Endothelial cell (in vitro differentiated cells): ENCODE measurements around the gene CDHR1. TPM values are rescaled to one million over a fixed set of nuclear protein-coding genes. Genes with fewer than 3 reads are reported as not detected.
A peak's percentile ranks its signal among the peaks of the same experiment; 100 is the strongest.

Source experiments
- DNase-seq: peaks from one replicate; pipeline ENCODE4 v3.0.0; 2021; ENCODE audit warnings: low spot score
- H3K27ac Mint-ChIP-seq: one replicate; pipeline ENCODE4 v1.8.0; 2021; ENCODE audit warnings: mixed read lengths, inconsistent platforms; ENCODE audit not compliant: unreplicated experiment
- H3K27me3 Mint-ChIP-seq: one replicate; pipeline ENCODE4 v1.8.0; 2021; ENCODE audit warnings: mild to moderate bottlenecking, moderate library complexity, mixed read lengths, inconsistent platforms; ENCODE audit not compliant: unreplicated experiment
- H3K36me3 Mint-ChIP-seq: one replicate; pipeline ENCODE4 v1.8.0; 2021; ENCODE audit warnings: mild to moderate bottlenecking, low read depth, mixed read lengths, inconsistent platforms; ENCODE audit not compliant: unreplicated experiment
- H3K4me1 Mint-ChIP-seq: one replicate; pipeline ENCODE4 v1.8.0; 2021; ENCODE audit warnings: mild to moderate bottlenecking, mixed read lengths, inconsistent platforms; ENCODE audit not compliant: unreplicated experiment
- H3K4me3 Mint-ChIP-seq: one replicate; pipeline ENCODE4 v1.8.0; 2021; ENCODE audit warnings: mild to moderate bottlenecking, mixed read lengths, inconsistent platforms; ENCODE audit not compliant: unreplicated experiment
- H3K9me3 Mint-ChIP-seq: one replicate; pipeline ENCODE4 v1.8.0; 2021; ENCODE audit warnings: mixed read lengths, inconsistent platforms; ENCODE audit not compliant: unreplicated experiment
- total RNA-seq: library from RNA; stranded (reverse); fragmentation: NEBNext Ultra II Directional; extraction: Animal tissue kit (Norgen Biotek cat#: 25700); gene quantifications from one replicate; pipeline ENCODE4 v1.2.1, GENCODE V29; 2021; ENCODE audit not compliant: unreplicated experiment
- TF ChIP-seq, protein P1 (sequence below): fragments of 200-600 bp; sonication (generic); IDR thresholded peaks from one replicate; pipeline ENCODE4 v1.5.0; 2021; ENCODE audit warnings: antibody characterized with exemption; ENCODE audit not compliant: unreplicated experiment

Gene CDHR1
- total RNA-seq, 1 donor from 2014 or later = 1.3 TPM

DNA sequence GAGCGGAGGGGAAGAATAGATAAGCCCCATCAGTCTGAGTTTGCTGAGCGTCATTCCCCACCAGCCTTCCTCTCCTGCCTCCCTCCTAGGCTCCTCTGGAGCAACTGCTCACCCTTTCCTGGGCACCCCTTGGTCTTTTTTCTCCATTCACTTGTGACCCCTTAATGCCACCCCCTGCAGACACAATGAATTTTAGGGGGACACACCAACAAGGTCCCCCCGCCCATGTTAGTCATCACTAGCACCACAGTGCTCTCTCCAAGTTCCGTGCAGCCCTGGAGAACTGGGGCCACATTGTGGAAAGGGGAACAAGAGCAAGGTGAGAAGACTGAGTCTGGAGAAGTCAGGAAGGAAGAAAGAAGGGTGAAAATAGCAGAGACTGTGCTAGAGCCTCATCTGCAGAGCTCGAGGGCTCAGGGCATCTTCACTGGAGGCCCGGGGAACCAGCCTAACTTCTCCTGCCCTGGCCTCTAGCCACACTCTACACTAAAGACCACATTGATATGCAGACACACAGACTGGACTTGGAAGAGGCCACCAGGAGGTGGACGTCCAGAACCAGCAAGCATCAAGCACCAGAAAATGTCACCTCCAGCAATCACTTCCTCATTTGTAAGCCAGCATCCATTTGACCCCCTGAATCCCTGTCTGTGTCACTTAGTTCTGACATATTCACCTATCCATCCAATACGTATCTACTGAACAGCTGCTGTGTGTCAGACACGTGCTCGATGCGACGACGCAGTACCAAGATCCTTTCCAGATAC, 68.0 kb downstream of the CDHR1 start:
- TF ChIP-seq, protein P1, sequence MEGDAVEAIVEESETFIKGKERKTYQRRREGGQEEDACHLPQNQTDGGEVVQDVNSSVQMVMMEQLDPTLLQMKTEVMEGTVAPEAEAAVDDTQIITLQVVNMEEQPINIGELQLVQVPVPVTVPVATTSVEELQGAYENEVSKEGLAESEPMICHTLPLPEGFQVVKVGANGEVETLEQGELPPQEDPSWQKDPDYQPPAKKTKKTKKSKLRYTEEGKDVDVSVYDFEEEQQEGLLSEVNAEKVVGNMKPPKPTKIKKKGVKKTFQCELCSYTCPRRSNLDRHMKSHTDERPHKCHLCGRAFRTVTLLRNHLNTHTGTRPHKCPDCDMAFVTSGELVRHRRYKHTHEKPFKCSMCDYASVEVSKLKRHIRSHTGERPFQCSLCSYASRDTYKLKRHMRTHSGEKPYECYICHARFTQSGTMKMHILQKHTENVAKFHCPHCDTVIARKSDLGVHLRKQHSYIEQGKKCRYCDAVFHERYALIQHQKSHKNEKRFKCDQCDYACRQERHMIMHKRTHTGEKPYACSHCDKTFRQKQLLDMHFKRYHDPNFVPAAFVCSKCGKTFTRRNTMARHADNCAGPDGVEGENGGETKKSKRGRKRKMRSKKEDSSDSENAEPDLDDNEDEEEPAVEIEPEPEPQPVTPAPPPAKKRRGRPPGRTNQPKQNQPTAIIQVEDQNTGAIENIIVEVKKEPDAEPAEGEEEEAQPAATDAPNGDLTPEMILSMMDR = no peak
- no peak for DNase-seq

DNA sequence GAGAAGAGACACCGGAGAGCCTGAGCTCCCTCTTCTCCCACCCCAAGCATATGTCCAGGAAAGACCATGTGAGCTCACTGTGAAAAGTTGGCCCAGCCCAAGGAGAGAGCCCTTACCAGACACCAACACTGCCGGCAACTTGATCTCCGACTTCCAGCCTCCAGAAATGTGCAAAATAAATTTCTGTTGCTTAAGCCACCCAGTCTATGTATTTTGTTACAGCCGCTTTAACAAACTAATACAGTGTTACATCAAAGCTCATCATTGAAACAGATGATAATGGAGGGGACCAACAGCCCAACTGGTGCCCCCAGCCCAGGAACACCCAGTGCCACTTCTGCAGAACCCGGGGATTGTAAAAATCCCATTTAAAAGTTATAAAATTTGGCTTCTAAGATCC, 69.4 kb downstream of the CDHR1 start:
- Mint-ChIP-seq H3K4me3 (no peak overlapping the region), H3K9me3 (no peaks in the 10 kb centered on the region), H3K27me3 (no peaks in the 10 kb centered on the region), H3K36me3 (no peaks in the 10 kb centered on the region), H3K4me1 (peaks cover 15% of the 10 kb centered on the region), H3K27ac (no peak overlapping the region)
- DNase-seq = no peak
- TF ChIP-seq, protein P1 = no peak

More for the DNA sequence above, 68.0 kb downstream of the CDHR1 start:
- no peak overlapping the region for H3K4me3 Mint-ChIP-seq
- peaks cover 6% of the 10 kb centered on the region for H3K4me1 Mint-ChIP-seq
- no peaks in the 10 kb centered on the region for H3K36me3 Mint-ChIP-seq
- no peaks in the 10 kb centered on the region for H3K9me3 Mint-ChIP-seq
- H3K27me3 Mint-ChIP-seq = peaks cover under 1% of the 10 kb centered on the region
- peak overlapping the region; percentile 22 for H3K27ac Mint-ChIP-seq

DNA sequence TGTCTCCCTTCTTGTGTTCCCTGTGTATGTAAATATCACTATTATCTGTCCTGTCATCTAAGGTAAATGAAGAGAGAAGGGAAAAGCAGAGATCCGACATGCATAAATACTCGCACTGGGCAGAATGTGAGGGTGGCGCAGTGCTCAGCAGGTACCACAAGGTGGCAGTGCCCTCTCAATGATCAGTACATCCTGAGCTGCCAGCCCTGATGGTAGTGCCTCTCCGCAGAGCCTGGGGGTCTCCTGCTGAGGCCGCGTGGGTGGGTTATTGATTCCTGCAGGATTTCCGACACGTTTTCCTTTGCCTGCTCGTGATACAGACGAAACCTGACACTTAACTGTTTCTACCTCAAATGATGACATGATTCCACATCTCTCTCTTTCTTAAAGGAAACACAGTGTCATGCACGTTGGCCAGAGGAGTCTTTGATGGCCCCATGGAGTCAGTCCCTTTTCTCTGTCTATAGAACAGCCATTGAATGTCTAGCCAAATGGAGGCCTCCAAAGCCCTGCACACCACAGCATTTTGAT, 70.3 kb downstream of the CDHR1 start:
- no peak overlapping the region for H3K4me3 Mint-ChIP-seq
- H3K27me3 Mint-ChIP-seq = no peaks in the 10 kb centered on the region
- DNase-seq = peak; percentile 79

DNA sequence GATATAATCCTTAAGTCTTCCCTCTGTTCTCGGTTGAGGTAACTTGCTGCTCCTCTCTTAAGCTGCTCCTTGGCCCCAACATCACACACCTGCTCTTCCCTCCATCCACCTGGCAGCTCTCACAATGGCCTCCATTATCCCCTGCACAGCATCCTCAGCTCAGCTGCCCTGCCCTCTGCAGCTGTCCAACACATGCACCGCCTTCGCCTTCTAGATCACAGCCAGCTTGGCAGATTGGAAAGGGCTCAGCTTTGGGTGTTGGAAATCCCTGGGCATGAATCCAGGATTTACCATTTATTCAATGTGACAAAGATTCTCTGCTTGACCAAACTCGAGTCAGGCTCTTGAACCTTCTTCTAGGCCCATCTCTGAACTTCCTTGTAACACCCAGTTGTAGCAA, 71.1 kb downstream of the CDHR1 start:
- TF ChIP-seq, protein P1 = no peak
- H3K4me1 Mint-ChIP-seq = peaks cover 15% of the 10 kb centered on the region
- no peak overlapping the region for H3K4me3 Mint-ChIP-seq
- no peak for DNase-seq
- no peaks in the 10 kb centered on the region for H3K9me3 Mint-ChIP-seq
- no peaks in the 10 kb centered on the region for H3K36me3 Mint-ChIP-seq
- no peak overlapping the region for H3K27ac Mint-ChIP-seq
- H3K27me3 Mint-ChIP-seq = no peaks in the 10 kb centered on the region

More for the DNA sequence above, 70.3 kb downstream of the CDHR1 start:
- no peak overlapping the region for H3K27ac Mint-ChIP-seq
- H3K36me3 Mint-ChIP-seq = no peaks in the 10 kb centered on the region
- H3K9me3 Mint-ChIP-seq = no peaks in the 10 kb centered on the region
- TF ChIP-seq, protein P1 = peak; percentile 90
- H3K4me1 Mint-ChIP-seq = peaks cover 15% of the 10 kb centered on the region

DNA sequence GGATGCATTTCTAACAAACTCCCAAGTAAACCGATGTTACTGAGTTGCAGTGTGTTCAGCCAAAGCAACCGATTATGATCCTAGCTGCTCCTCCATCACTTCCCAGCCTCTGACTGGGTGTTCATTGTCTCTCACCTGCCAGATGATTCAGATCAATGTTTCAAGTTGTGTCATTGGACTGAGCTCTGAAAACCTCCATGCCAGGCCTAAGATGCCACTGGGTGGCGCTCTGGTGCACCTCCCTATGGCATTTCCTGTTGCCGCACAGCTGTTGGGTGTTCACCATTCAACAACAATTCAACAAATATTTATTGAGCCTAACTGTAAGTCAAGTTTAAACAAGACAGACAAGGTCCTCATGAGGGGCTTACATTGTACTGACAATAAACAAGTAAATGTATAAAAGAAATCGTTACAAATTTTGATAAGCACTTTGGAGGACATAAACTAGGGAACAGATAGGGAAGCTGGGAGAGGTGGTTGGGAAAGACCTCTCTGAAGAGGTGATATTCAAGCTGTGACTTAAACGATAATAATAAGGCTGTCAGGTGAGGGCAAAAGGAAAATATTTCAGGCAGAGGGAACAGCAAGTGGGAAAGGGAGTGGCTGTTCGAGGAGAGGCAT, 73.3 kb downstream of the CDHR1 start:
- H3K27ac Mint-ChIP-seq = peak overlapping the region; percentile 26
- no peaks in the 10 kb centered on the region for H3K9me3 Mint-ChIP-seq
- peak; percentile 79 for DNase-seq
- no peak overlapping the region for H3K4me3 Mint-ChIP-seq
- peaks cover 15% of the 10 kb centered on the region for H3K4me1 Mint-ChIP-seq
- TF ChIP-seq, protein P1 = peak; percentile 74
- no peaks in the 10 kb centered on the region for H3K27me3 Mint-ChIP-seq
- no peaks in the 10 kb centered on the region for H3K36me3 Mint-ChIP-seq
